ENCODE data around the gene FAM228A.
A peak's percentile ranks its signal among the peaks of the same experiment; 100 is the strongest.
"Not testable (repeated sequence)": the region's sequence is repeated elsewhere in the genome, so short reads cannot be mapped to it uniquely, and the experiment has no call there.

Gene FAM228A

DNA sequence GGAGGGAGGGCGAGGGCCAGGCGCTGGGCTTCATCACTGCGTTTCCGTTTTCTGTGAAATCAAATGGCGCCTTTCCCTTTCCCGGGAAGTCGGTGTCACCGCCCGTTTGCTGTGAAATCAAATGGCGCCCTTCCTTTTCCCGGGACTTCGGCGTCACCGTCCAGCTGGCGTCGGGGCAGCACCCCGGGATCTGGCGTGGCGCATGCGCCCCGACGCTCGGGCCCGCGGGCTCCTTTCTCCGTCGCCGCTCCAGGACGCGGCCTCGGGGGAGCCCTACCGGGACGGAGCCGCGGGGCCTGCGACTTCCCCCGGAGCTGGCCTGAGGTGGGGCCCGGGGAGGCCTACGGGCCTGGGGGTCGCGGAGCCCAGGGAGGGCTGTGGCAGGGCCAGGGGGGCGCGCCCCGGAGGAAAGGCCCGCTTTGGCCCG is at the start of gene FAM228A:
Gene FAM228A, plus strand, starts transcription at position 203 of the 427 bp plus-strand sequence. CDS start 428 bp downstream, outside the sequence.
- no peak for DNase-seq (ENCODE audit: low read depth in 2 of 2)

DNA sequence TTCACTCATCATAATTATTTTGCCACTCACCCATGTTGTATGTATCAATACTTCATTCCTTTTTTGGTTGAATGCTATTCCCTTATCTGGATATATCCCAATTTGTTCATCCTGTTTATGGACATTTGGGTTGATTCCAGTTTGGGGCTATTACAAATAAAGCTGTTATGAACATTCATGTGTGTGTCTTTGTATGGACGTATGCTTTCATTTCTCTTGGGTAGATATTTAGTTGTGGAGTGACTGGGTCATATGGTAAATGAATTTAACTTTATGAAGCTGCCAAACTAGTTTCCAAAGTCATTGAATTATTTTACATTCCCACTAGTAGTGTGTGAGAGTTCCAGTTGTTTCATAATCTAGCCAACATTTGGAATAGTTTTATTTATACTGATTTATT is 48.9 kb upstream of the FAM228A start:
- no peak for DNase-seq (ENCODE audit: low read depth in 2 of 2)

GRCh38 chr2:24132543-24132942 is 42.3 kb upstream of the FAM228A start:
- no peak for DNase-seq (ENCODE audit: low read depth in 2 of 2)

DNA sequence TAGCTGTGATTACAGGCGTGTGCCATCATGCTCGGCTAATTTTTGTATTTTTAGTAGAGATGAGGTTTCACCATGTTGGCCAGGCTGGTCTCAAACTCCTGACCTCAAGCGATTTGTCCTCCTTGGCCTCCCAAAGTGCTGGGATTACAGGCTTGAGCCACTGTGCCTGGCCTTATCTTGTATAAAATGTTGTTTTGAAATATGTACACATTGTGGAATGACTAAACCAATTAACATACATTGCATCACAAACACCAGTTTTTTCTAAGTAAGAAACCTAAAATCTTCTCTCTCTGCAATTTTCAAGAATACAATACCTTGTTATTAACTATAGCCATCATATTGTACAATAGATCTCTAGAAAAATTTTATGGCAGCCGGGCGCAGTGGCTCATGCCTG is 34.5 kb upstream of the FAM228A start:
- not testable (repeated sequence) for DNase-seq (ENCODE audit: low read depth in 2 of 2)

GRCh38 chr2:24147364-24147763 is 27.5 kb upstream of the FAM228A start:
- no peak for DNase-seq (ENCODE audit: low read depth in 2 of 2)

- DNase-seq (ENCODE audit: low read depth in 2 of 2), result no peak
Measured at GRCh38 chr2:24152413-24153197, 22.2 kb upstream of the FAM228A start.

DNA sequence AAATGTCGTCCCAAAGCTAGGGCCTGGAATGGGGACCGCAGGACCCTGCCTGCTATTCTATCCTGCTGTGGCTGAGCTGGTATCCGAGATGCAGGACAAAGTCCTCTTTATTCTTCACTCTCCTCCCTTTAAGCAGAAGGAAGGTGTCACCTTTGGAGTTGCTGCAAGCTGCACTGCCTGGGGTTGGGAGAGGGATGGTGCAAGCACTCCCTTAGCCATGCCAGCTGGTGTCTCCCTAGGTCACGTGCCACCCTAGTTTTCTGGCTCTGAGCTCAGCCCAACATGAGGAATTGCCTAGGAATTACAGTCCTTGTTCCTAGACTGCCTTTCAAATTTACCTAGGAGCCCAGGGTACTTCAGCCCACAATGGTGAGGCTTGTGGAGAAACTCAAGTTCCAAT is 21.4 kb upstream of the FAM228A start:
- DNase-seq (ENCODE audit: low read depth in 2 of 2), result no peak

DNA sequence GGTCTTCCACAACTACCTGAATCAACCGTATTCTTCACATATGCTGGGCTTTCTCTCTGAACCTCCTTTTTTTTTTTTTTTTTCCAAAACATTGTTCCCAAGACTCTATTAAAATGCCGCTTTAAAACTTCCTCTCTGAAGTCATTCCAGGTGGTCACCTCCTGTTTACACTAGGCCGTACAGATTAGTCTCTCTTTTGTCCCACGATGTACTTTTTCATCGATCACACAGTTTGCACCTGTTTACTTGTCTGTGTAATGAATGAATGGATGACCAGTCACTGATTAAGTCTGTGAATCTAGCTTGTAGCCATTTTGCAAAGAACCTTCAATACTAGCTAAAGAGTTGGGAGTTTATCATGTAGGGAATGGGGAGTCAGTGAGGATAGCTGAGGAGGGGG is 16.7 kb upstream of the FAM228A start:
- DNase-seq (ENCODE audit: low read depth in 2 of 2), result no peak

- no peak for DNase-seq (ENCODE audit: low read depth in 2 of 2)
Measured at GRCh38 chr2:24159708-24160107, 15.1 kb upstream of the FAM228A start.

DNA sequence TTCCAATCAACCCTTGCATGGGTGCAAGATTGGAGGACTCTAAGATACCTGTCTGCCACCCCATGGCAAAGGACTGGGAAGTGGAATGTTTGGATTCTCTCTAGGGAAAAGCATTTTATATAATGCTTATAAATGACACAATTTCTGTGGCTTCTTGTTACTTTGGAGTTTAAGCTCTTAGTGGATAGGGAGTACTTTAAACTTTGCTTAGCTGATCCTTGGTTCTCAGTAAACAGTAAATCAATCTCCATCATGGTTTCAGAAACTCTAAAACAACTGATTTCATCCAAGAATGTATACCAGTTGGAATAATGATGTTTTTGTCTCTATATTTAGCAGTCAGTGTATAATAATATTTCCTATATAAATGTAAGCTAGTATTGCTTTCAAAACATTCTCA is 14.1 kb upstream of the FAM228A start:
- DNase-seq (ENCODE audit: low read depth in 2 of 2), result no peak

DNA sequence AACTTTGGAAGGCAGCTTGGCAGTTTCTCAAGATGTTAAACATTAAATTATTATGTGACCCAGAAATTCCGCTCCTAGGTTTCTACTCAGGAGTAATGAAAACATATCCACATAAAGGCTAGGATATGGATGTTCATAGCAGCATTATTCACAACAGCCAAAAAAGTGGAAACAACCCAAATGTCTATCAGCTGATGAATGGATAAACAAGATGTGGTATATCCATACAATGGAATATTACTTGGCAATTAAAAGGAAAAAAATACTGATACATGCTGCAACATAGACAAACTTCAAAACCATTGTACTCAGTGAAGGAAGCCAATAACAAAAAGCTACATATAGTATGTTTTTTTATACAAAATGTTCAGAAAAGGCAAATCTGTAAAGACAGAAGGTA is 12.4 kb upstream of the FAM228A start:
- no peak for DNase-seq (ENCODE audit: low read depth in 2 of 2)

DNA sequence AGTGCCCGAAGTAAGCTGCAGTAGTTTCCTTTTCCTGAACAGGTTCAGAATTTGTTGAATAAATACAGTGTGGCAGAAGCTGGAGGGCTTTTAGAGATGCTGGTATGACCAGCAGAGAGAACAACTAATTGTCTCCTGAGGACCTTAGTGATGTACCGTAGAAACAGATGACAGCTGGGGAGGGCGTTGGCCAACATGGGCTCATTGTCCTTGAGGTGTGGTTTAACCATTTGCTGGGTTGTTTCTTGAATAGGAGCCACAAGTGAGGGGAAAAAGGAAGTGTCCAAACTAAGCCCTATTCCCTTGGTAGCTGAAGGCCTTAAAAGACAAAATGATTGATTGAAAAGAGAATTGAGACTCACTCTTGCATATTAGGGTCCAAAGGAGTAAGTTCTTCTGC is 11.7 kb upstream of the FAM228A start:
- DNase-seq (ENCODE audit: low read depth in 2 of 2), result no peak

GRCh38 chr2:24163601-24164000 is 11.3 kb upstream of the FAM228A start:
- DNase-seq (ENCODE audit: low read depth in 2 of 2), result no peak

DNA sequence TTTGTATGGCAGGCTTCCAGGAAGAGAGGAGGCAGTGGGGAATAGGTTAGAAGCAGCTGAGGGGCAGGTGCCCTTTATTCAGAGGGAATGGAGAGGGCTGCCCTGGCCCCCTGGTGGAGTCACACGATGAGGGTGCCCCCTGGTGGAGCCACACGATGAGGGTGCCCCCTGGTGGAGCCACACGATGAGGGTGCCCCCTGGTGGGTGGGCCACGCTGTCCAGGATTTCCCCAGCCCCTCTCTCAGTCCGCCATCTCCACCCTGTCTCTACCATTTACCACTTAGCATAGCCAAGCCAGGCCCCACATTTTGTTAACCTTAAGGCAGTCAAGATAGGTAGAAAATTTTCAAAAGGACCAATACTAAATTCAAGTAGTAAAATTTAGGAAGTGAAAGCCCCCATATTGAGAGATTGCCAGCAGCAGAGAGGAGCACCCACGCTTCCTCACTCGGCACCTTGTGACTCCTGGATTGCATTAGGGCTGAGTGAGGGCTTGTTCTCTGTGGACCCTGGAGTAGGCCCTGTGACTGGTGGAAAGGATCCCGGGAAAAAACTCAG is 10.4 kb upstream of the FAM228A start:
- DNase-seq (ENCODE audit: low read depth in 2 of 2), result peak in 1 of 2 experiments; percentile 33

- DNase-seq (ENCODE audit: low read depth in 2 of 2), result no peak
Measured at GRCh38 chr2:24169023-24169422, 5.8 kb upstream of the FAM228A start.

GRCh38 chr2:24175631-24176187 is 856 bp downstream of the FAM228A start:
- no peak for DNase-seq (ENCODE audit: low read depth in 2 of 2)

DNA sequence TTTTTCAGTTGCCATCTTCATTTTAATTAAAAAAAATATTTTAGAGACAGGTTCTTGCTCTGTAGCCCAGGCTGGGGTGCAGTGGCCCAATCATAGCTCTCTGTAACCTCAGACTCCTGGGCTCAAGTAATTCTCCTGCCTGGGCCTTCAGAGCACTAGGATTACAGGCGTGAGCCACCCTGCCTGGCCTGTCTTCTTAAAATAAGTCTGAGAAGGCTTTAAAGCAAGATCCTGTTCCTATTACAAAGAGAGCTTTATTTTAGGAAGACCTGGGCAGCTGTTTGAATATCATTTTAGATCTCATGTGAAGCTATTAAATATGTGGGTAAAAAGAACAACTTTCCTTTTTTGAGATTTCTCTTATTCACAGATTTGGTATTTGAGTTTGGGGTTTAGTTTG is 1.5 kb downstream of the FAM228A start:
- no peak for DNase-seq (ENCODE audit: low read depth in 2 of 2)

DNA sequence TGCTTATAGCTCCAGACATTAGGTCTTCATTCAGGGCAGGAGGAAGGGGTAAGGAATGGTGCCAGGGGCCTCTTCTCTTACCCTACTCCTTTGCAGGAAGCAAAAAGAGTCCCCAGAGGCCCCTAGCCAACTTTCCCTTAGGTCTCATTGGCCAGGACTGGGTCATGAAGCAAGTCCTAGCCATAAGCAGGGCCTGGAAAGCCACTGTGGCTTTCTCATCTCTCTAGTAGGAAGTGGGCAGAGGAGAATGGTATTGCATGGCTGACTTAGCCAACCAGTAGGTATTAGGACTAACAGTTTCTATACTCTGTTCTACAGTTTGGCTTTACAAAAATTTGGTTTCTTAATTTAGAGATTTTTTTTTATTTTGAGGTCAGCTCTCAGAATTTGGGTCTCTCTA is 4.8 kb downstream of the FAM228A start:
- DNase-seq (ENCODE audit: low read depth in 2 of 2), result no peak

GRCh38 chr2:24181849-24182248 is 7.0 kb downstream of the FAM228A start:
- DNase-seq (ENCODE audit: low read depth in 2 of 2), result no peak

DNA sequence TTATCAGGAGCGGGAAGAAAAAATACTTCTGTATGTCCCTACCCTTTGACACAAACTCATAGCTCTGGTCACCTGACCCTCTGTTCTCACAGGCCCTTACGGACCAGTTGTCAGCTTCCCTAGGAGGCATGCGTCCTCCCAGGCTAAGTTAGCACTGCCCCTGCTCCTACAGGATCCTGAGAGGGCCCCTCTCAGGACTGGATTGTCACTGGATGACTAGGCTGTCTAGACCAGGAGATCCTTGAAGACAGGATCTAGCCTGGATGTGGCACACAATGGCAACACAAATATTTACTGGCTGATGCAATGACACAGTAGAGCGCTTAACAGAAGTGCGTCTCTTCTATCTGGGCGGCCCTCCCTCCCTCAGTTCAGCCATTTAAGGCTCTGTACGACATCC is 7.7 kb downstream of the FAM228A start:
- DNase-seq (ENCODE audit: low read depth in 2 of 2), result no peak

GRCh38 chr2:24183366-24184069 is 8.7 kb downstream of the FAM228A start:
- no peak for DNase-seq (ENCODE audit: low read depth in 2 of 2)

DNA sequence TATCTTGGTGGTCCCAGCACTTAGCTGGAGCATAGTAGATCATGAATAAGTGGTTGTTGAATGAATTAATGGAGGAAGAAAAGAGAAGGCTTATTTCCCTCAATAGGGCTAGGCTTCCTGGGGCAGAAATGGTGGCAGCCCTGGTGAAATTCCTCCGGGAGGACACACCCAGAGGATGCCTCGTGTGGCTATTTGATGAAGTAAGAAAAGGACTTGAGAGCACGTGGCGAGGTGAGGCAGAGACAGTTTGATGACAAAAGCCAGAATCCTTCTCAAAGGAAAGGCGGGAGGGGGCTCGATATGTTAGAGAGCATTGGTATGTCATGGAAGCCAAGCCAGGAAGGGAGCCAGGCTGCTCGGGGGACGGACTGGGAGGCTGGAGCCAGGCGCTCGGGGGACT is 14.7 kb downstream of the FAM228A start:
- no peak for DNase-seq (ENCODE audit: low read depth in 2 of 2)

- no peak for DNase-seq (ENCODE audit: low read depth in 2 of 2)
Measured at GRCh38 chr2:24190503-24190902, 15.7 kb downstream of the FAM228A start.
